Hepatocyte (in vitro differentiated cells): ENCODE data around the gene PILRB. TPM values are rescaled to one million over a fixed set of nuclear protein-coding genes. Genes with fewer than 3 reads are reported as not detected.
"Not testable (repeated sequence)": the region's sequence is repeated elsewhere in the genome, so short reads cannot be mapped to it uniquely, and the experiment has no call there.

ENCODE experiments used
- DNase-seq: peaks from one replicate; pipeline ENCODE4 v3.0.0-alpha.2; 2016; ENCODE audit warnings: low spot score
- H2AFZ ChIP-seq: fragments of 200-600 bp; sonication (generic); 2 replicates; pipeline ENCODE4 v1.6.0; 2016; ENCODE audit warnings: antibody characterized with exemption, mild to moderate bottlenecking
- H3K27ac ChIP-seq: fragments of 200-600 bp; sonication (generic); 2 replicates; pipeline ENCODE4 v1.5.1; 2016; ENCODE audit warnings: mild to moderate bottlenecking
- H3K27me3 ChIP-seq: fragments of 200-600 bp; sonication (generic); 2 replicates; pipeline ENCODE4 v1.6.1; 2016
- H3K36me3 ChIP-seq: fragments of 200-600 bp; sonication (generic); replicated peaks from 2 replicates; pipeline ENCODE4 v1.5.1; 2016; ENCODE audit warnings: low read depth; ENCODE audit not compliant: insufficient read depth
- H3K4me1 ChIP-seq: fragments of 200-600 bp; sonication (generic); 2 replicates; pipeline ENCODE4 v1.5.1; 2016; ENCODE audit warnings: mild to moderate bottlenecking, moderate library complexity; ENCODE audit not compliant: insufficient read depth
- H3K4me2 ChIP-seq: fragments of 200-600 bp; sonication (generic); 2 replicates; pipeline ENCODE4 v1.6.0; 2016
- H3K4me3 ChIP-seq: fragments of 200-600 bp; sonication (generic); 2 replicates; pipeline ENCODE4 v1.5.1; 2016; ENCODE audit warnings: mild to moderate bottlenecking
- H3K79me2 ChIP-seq: fragments of 200-600 bp; sonication (generic); 2 replicates; pipeline ENCODE4 v1.6.0; 2017; ENCODE audit warnings: mild to moderate bottlenecking
- H3K9me2 ChIP-seq: fragments of 200-600 bp; sonication (generic); replicated peaks from 2 replicates; pipeline ENCODE4 v1.6.0; 2017; ENCODE audit warnings: mild to moderate bottlenecking; ENCODE audit not compliant: insufficient read depth
- H3K9me3 ChIP-seq: fragments of 200-600 bp; sonication (generic); 2 replicates; pipeline ENCODE4 v1.5.1; 2016; ENCODE audit warnings: low read depth, mild to moderate bottlenecking
- H4K20me1 ChIP-seq: fragments of 200-600 bp; sonication (generic); 2 replicates; pipeline ENCODE4 v1.6.0; 2016; ENCODE audit warnings: mild to moderate bottlenecking; ENCODE audit not compliant: insufficient read depth, poor library complexity, severe bottlenecking
- EZH2 ChIP-seq: fragments of 200-600 bp; sonication (generic); IDR thresholded peaks from 2 replicates; pipeline ENCODE4 v1.6.1; 2016; ENCODE audit warnings: antibody characterized with exemption, mild to moderate bottlenecking, borderline replicate concordance
- EZH2phosphoT487 ChIP-seq: fragments of 200-600 bp; sonication (generic); IDR thresholded peaks from one replicate; pipeline ENCODE4 v1.6.1; 2018; ENCODE audit warnings: antibody characterized with exemption, mild to moderate bottlenecking, low read depth, moderate library complexity; ENCODE audit not compliant: unreplicated experiment, severe bottlenecking
- WGBS: methylation state at CpG from one replicate; pipeline ENCODE4 v1.1.6; 2016; ENCODE audit warnings: low lambda C conversion rate; ENCODE audit errors: missing lambda C conversion rate; 5-methylcytosine and 5-hydroxymethylcytosine counted together
- polyA plus RNA-seq: library from polyadenylated mRNA; unstranded; fragments of >200 nt; fragmentation: Nextera tagmentation; extraction: Ambion mirVana; gene quantifications from 2 replicates; pipeline ENCODE4 v1.2.1, GENCODE V29; 2016
- total RNA-seq: library from RNA; depleted of rRNA; stranded (reverse); fragments of >200 nt; gene quantifications from 2 replicates; pipeline ENCODE4 v1.2.3, GENCODE V29; 2014
- TF ChIP-seq, protein P1 (sequence below): fragments of 200-600 bp; sonication (generic); IDR thresholded peaks from 2 replicates; pipeline ENCODE4 v1.5.1; 2016; ENCODE audit warnings: antibody characterized with exemption, mild to moderate bottlenecking; ENCODE audit not compliant: poor library complexity

The PILRB gene
- total and polyA plus RNA-seq, 2 experiments from 2014 or later = 33.2 to 37.4 TPM

DNA sequence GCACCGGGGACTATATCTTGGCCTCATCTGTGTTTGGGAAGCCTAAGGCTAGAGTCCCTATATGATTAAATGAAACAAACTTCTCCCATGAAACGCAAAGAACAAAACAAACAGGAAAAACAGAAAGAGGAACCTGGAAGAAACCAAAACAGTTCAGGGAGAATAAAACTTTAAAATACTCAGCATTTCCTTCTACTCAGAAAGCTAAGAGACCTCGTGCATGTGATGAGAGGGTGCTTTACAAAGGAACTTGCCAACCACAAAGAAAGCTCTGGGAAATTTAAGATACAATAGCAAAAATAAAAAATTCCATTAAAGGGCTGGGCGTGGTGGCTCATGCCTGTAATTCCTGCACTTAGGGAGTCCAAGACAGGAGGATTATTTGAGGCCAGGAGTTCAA is 22.3 kb downstream of the PILRB start:
- TF ChIP-seq EZH2phosphoT487 = no peak
- TF ChIP-seq, protein P1, sequence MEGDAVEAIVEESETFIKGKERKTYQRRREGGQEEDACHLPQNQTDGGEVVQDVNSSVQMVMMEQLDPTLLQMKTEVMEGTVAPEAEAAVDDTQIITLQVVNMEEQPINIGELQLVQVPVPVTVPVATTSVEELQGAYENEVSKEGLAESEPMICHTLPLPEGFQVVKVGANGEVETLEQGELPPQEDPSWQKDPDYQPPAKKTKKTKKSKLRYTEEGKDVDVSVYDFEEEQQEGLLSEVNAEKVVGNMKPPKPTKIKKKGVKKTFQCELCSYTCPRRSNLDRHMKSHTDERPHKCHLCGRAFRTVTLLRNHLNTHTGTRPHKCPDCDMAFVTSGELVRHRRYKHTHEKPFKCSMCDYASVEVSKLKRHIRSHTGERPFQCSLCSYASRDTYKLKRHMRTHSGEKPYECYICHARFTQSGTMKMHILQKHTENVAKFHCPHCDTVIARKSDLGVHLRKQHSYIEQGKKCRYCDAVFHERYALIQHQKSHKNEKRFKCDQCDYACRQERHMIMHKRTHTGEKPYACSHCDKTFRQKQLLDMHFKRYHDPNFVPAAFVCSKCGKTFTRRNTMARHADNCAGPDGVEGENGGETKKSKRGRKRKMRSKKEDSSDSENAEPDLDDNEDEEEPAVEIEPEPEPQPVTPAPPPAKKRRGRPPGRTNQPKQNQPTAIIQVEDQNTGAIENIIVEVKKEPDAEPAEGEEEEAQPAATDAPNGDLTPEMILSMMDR = no peak
- no peak for TF ChIP-seq EZH2
- Histone ChIP-seq H3K9me2 (no peaks in the 10 kb centered on the region), H4K20me1 (no peaks in the 10 kb centered on the region), H3K79me2 (no peaks in the 10 kb centered on the region), H3K4me1 (no peaks in the 10 kb centered on the region), H3K27me3 (no peaks in the 10 kb centered on the region), H3K9me3 (no peaks in the 10 kb centered on the region), H3K4me3 (no peak overlapping the region), H3K4me2 (no peak overlapping the region), H2AFZ (no peak overlapping the region), H3K27ac (no peak overlapping the region), H3K36me3 (no peaks in the 10 kb centered on the region)
- WGBS = 87% methylated on average over 4 of the region's 4 CpGs
- no peak for DNase-seq

DNA sequence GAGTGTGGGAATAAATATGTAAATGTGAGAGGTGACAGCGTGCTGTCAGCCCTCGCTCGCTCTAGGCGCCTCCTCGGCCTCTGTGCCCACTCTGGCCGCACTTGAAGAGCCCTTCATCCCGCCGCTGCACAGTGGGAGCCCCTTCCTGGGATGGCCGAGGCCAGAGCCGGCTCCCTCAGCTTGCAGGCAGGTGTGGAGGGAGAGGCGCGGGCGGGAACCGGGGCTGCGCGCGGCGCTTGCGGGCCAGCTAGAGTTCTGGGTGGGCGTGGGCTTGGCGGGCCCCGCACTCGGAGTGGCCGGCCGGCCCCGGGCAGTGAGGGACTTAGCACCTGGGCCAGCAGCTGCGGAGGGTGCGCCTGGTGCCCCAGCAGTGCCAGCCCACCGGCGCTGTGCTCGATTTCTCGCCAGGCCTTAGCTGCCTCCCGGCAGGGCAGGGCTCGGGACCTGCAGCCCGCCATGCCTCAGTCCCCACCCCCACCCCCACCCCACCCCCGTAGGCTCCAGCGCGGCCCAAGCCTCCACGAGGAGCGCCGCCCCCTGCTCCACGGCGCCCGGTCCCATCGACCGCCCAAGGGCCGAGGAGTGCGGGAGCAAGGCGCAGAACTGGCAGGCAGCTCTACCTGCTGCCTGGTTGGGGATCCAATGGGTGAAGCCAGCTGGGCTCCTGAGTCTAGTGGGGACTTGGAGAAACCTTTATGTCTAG is 23.8 kb downstream of the PILRB start:
- not testable (repeated sequence) for H3K27me3 ChIP-seq, H3K4me3 ChIP-seq, H3K9me2 ChIP-seq, H3K36me3 ChIP-seq, DNase-seq, H3K9me3 ChIP-seq, H3K79me2 ChIP-seq, H3K27ac ChIP-seq, H4K20me1 ChIP-seq, H2AFZ ChIP-seq, H3K4me1 ChIP-seq
- peak overlapping the region; percentile 37 for H3K4me2 ChIP-seq
- 61% methylated on average over 23 of the region's 49 CpGs for WGBS

GRCh38 chr7:100382234-100382853 is 24.4 kb downstream of the PILRB start:
- 87% methylated on average over 8 of the region's 8 CpGs for WGBS
- H3K9me3 ChIP-seq, H3K9me2 ChIP-seq, H3K4me1 ChIP-seq, H3K36me3 ChIP-seq, H3K27ac ChIP-seq, H3K4me3 ChIP-seq, H2AFZ ChIP-seq, H3K27me3 ChIP-seq, H3K79me2 ChIP-seq, DNase-seq, H4K20me1 ChIP-seq: not testable (repeated sequence)
- peak overlapping the region; percentile 37 for H3K4me2 ChIP-seq

GRCh38 chr7:100384628-100385294 is 26.8 kb downstream of the PILRB start:
- Histone ChIP-seq H3K9me3 (no peaks in the 10 kb centered on the region), H3K9me2 (no peaks in the 10 kb centered on the region), H2AFZ (no peak overlapping the region), H4K20me1 (no peaks in the 10 kb centered on the region), H3K27ac (no peak overlapping the region), H3K4me2 (no peak overlapping the region), H3K4me1 (no peaks in the 10 kb centered on the region), H3K79me2 (no peaks in the 10 kb centered on the region), H3K27me3 (peaks cover 3% of the 10 kb centered on the region), H3K4me3 (no peak overlapping the region), H3K36me3 (no peaks in the 10 kb centered on the region)
- WGBS = 93% methylated on average over 6 of the region's 6 CpGs
- TF ChIP-seq EZH2phosphoT487 = no peak
- TF ChIP-seq, protein P1 = no peak
- TF ChIP-seq EZH2 = no peak
- no peak for DNase-seq
